B cell (primary cell): Measurements from ENCODE around the gene NUMB. TPM values are rescaled to one million over a fixed set of nuclear protein-coding genes. Genes with fewer than 3 reads are reported as not detected.
"Not testable (repeated sequence)": the region's sequence is repeated elsewhere in the genome, so short reads cannot be mapped to it uniquely, and the experiment has no call there.

Experiments
- ATAC-seq: fragments of 200-7000 bp; cut with Tn5 transposase; one replicate; pipeline ENCODE4 v1.10.0; 2021; ENCODE audit warnings: low read depth, mild to moderate bottlenecking, moderate number of reproducible peaks, moderate library complexity
- CTCF ChIA-PET: fragments of 350-600 bp; sonication (Branson Sonifier 250); formaldehyde crosslinking; loops from one replicate; lab custom pipeline; 2021; ENCODE audit warnings: antibody characterized with exemption, inconsistent platforms; lab: Charles Lee
- POLR2A ChIA-PET: fragments of 350-600 bp; sonication (Branson Sonifier 250); formaldehyde crosslinking; loops from one replicate; lab custom pipeline; 2021; ENCODE audit warnings: antibody characterized with exemption; lab: Charles Lee
- DNase-seq: peaks from one replicate; pipeline ENCODE4 v3.0.0; 2013
- H2AFZ ChIP-seq: 2 replicates; pipeline ENCODE4 v1.6.1; 2012; ENCODE audit warnings: mild to moderate bottlenecking, low read depth, low read length; ENCODE audit not compliant: insufficient read depth, poor library complexity, severe bottlenecking
- H3K27ac ChIP-seq, 2 donors: 1 replicate in 1 of 2; 2 replicates in 1 of 2; pipeline ENCODE4 v1.5.1; 2012 to 2013; ENCODE audit warnings: low read length in 2 of 2, mild to moderate bottlenecking in 2 of 2, moderate library complexity in 1 of 2
- H3K27me3 ChIP-seq, 4 experiments: fragments of 200-600 bp in 1 of 4; sonication (generic) in 1 of 4; replicated peaks in 1 of 4; 1 replicate in 2 of 4; 2 replicates in 2 of 4; pipeline versions ENCODE4 v1.6.1 to v1.7.0; 2013 to 2016; ENCODE audit warnings: low read length in 3 of 4, mild to moderate bottlenecking in 2 of 4, mixed read lengths in 1 of 4, moderate library complexity in 1 of 4; ENCODE audit not compliant: insufficient read depth in 4 of 4, control insufficient read depth in 3 of 4; ENCODE audit errors: control extremely low read depth in 1 of 4
- H3K36me3 ChIP-seq, 2 experiments: replicated peaks in 1 of 2; 1 replicate in 1 of 2; 2 replicates in 1 of 2; pipeline versions ENCODE4 v1.6.1 to v1.7.1; 2013; ENCODE audit warnings: low read length in 1 of 2; ENCODE audit not compliant: insufficient read depth in 2 of 2, control insufficient read depth in 1 of 2; ENCODE audit errors: control extremely low read depth in 1 of 2, extremely low read depth in 1 of 2
- H3K4me1 ChIP-seq, 2 donors: fragments of 200-600 bp in 1 of 2; sonication (generic) in 1 of 2; 1 replicate in 1 of 2; 2 replicates in 1 of 2; pipeline versions ENCODE4 v1.5.1 to v1.6.1; 2013 to 2017; ENCODE audit warnings: low read length in 2 of 2; ENCODE audit not compliant: control insufficient read depth in 2 of 2, insufficient read depth in 2 of 2
- H3K4me2 ChIP-seq: replicated peaks from 2 replicates; pipeline ENCODE3; 2012; ENCODE audit warnings: mild to moderate bottlenecking, low read depth, low read length; ENCODE audit not compliant: poor library complexity, severe bottlenecking
- H3K4me3 ChIP-seq, 5 experiments: fragments of 200-600 bp in 1 of 5; sonication (generic) in 1 of 5; 1 replicate in 3 of 5; 2 replicates in 2 of 5; pipeline versions ENCODE4 v1.5.1 to v1.7.0; 2011 to 2016; ENCODE audit warnings: low read length in 4 of 5, mild to moderate bottlenecking in 4 of 5, low read depth in 2 of 5, control low read depth in 1 of 5, moderate library complexity in 1 of 5; ENCODE audit not compliant: insufficient read depth in 1 of 5; ENCODE audit errors: control extremely low read depth in 1 of 5, extremely low read depth in 1 of 5
- H3K79me2 ChIP-seq: fragments of 200-600 bp; sonication (generic); one replicate; pipeline ENCODE4 v1.6.0; 2016; ENCODE audit warnings: low read length; ENCODE audit not compliant: control insufficient read depth, insufficient read depth
- H3K9ac ChIP-seq: fragments of 200-600 bp; sonication (generic); 2 replicates; pipeline ENCODE4 v1.6.1; 2017; ENCODE audit warnings: mild to moderate bottlenecking, low read length, moderate library complexity
- H3K9me3 ChIP-seq, 3 donors: one replicate each; pipeline versions ENCODE4 v1.6.1 to v1.7.1; 2013; ENCODE audit warnings: low read length in 2 of 3; ENCODE audit not compliant: control insufficient read depth in 2 of 3, insufficient read depth in 1 of 3; ENCODE audit errors: control extremely low read depth in 1 of 3
- H4K20me1 ChIP-seq: 2 replicates; pipeline ENCODE4 v1.6.0; 2012; ENCODE audit warnings: mild to moderate bottlenecking, low read length; ENCODE audit not compliant: insufficient read depth, control insufficient read depth, poor library complexity, severe bottlenecking
- H3K27ac Mint-ChIP-seq: one replicate; pipeline ENCODE4 v1.8.0; 2021; ENCODE audit warnings: mixed read lengths
- H3K27me3 Mint-ChIP-seq: one replicate; pipeline ENCODE4 v1.8.0; 2021; ENCODE audit warnings: mixed read lengths
- H3K4me1 Mint-ChIP-seq: one replicate; pipeline ENCODE4 v1.8.0; 2021; ENCODE audit warnings: mixed read lengths
- H3K4me3 Mint-ChIP-seq: one replicate; pipeline ENCODE4 v1.8.0; 2021; ENCODE audit warnings: mixed read lengths
- H3K9me3 Mint-ChIP-seq: one replicate; pipeline ENCODE4 v1.8.0; 2022; ENCODE audit warnings: mixed read lengths; ENCODE audit not compliant: insufficient read depth
- EZH2 ChIP-seq: IDR thresholded peaks from 2 replicates; pipeline ENCODE4 v1.6.1; 2012; ENCODE audit warnings: borderline replicate concordance, low read depth, mild to moderate bottlenecking, moderate library complexity, low read length; ENCODE audit not compliant: insufficient read depth, poor library complexity, severe bottlenecking
- WGBS: methylation state at CpG from one replicate; pipeline ENCODE4 v1.1.5; 2013; ENCODE audit warnings: missing lambda C conversion rate; ENCODE audit not compliant: insufficient coverage; 5-methylcytosine and 5-hydroxymethylcytosine counted together
- intact Hi-C: fragments of 100-400 bp; cut with micrococcal nuclease; formaldehyde crosslinking; loops from one replicate; pipeline ENCODE4 v1.10.0; 2022
- polyA plus RNA-seq: library from polyadenylated mRNA; depleted of rRNA; stranded (reverse); fragments of >200 nt; gene quantifications from 2 replicates; pipeline ENCODE4 v1.2.3, GENCODE V29; 2012
- total RNA-seq, 2 donors: library from RNA; stranded (reverse); fragments of 120-200 nt in 1 of 2; gene quantifications; 1 replicate in 1 of 2; 2 replicates in 1 of 2; pipeline versions ENCODE4 v1.2.3 to v1.2.4, GENCODE V29; 2013 to 2022
- TF ChIP-seq, protein P1 (sequence below): fragments of 200-600 bp; IDR thresholded peaks from one replicate; pipeline ENCODE4 v1.8.0; 2022; ENCODE audit warnings: antibody characterized with exemption, mild to moderate bottlenecking

The NUMB gene
- total and polyA plus RNA-seq, 2 donors (not counting 1 experiment from before 2014, with no cell fraction given), result 63.4 to 102 TPM

DNA sequence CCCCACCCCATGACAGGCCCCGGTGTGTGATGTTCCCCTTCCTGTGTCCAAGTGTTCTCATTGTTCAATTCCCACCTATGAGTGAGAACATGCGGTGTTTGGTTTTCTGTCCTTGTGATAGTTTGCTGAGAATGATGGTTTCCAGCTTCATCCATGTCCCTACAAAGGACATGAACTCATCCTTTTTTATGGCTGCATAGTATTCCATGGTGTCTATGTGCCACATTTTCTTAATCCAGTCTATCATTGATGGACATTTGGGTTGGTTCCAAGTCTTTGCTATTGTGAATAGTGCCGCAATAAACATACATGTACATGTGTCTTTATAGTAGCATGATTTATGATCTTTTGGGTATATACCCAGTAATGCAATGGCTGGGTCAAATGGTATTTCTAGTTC lies 52.1 kb downstream of the NUMB start:
- Histone ChIP-seq H3K79me2 (peaks cover 35% of the 10 kb centered on the region), H3K36me3 (peaks cover 10 to 11% of the 10 kb centered on the region in 2 experiments), H3K4me1 (peaks cover 18 to 21% of the 10 kb centered on the region in 2 donors)
- no CpG with 5 or more reads among the region's 3 CpGs for WGBS
- H3K4me3 Mint-ChIP-seq, ATAC-seq, POLR2A ChIA-PET, H4K20me1 ChIP-seq, H3K27me3 Mint-ChIP-seq, H2AFZ ChIP-seq, H3K9me3 Mint-ChIP-seq, CTCF ChIA-PET, H3K27me3 ChIP-seq, H3K9me3 ChIP-seq, H3K4me2 ChIP-seq, H3K9ac ChIP-seq, DNase-seq, H3K4me3 ChIP-seq, H3K27ac ChIP-seq, intact Hi-C loops: not testable (repeated sequence)
- peaks cover 39% of the 10 kb centered on the region for H3K4me1 Mint-ChIP-seq
- peak overlapping the region; percentile 46 for H3K27ac Mint-ChIP-seq

DNA sequence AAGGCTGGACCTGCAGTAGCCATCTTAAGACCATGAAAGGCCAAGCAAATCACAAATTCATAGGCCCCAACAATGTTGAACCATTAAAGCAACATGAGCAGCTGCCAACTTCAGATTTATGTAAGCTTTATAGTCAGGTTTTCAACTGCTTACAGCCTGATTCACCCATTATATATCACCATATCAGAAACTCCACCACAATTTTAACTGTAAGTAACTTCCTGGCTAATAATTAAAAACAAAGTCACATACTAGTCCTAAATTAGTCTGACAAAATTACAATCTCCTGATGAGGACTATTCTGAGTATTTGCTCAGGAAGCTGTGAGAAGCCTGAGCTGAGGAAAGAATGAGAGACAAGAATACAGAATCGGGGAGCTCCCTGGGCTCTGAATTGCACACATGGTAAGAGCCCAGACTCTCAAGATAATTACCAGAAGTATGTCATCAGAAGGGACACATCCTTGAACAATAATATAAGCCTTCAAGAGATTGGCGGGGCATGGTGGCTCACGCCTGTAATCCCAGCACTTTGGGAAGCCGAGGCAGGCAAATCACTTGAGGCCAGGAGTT lies 55.1 kb downstream of the NUMB start:
- peaks cover 32 to 44% of the 10 kb centered on the region in 2 donors for H3K4me1 ChIP-seq
- peaks cover 7% of the 10 kb centered on the region for H4K20me1 ChIP-seq
- ChIA-PET POLR2A (interaction anchor here (0.6 kb wide), 1 partner anchor 8 kb away, joined by 3 read pairs; no protein-coding TSS in a partner anchor), CTCF (interaction anchor here (1.5 to 4.6 kb wide), 3 partner anchors 54 to 108 kb away, joined by 5 to 24 read pairs (median 7); no protein-coding TSS in a partner anchor)
- Mint-ChIP-seq H3K4me1 (peaks cover 50% of the 10 kb centered on the region), H3K9me3 (peaks cover 5% of the 10 kb centered on the region), H3K4me3 (no peak overlapping the region), H3K27me3 (no peaks in the 10 kb centered on the region), H3K27ac (peak overlapping the region; percentile 89)
- H3K27me3 ChIP-seq, result no peaks in the 10 kb centered on the region
- WGBS, result 90% methylated on average over 4 of the region's 4 CpGs
- no peak for ATAC-seq
- TF ChIP-seq EZH2, result no peak
- TF ChIP-seq, protein P1, sequence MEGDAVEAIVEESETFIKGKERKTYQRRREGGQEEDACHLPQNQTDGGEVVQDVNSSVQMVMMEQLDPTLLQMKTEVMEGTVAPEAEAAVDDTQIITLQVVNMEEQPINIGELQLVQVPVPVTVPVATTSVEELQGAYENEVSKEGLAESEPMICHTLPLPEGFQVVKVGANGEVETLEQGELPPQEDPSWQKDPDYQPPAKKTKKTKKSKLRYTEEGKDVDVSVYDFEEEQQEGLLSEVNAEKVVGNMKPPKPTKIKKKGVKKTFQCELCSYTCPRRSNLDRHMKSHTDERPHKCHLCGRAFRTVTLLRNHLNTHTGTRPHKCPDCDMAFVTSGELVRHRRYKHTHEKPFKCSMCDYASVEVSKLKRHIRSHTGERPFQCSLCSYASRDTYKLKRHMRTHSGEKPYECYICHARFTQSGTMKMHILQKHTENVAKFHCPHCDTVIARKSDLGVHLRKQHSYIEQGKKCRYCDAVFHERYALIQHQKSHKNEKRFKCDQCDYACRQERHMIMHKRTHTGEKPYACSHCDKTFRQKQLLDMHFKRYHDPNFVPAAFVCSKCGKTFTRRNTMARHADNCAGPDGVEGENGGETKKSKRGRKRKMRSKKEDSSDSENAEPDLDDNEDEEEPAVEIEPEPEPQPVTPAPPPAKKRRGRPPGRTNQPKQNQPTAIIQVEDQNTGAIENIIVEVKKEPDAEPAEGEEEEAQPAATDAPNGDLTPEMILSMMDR, result no peak
- peaks cover 0 to 5% of the 10 kb centered on the region in 2 experiments for H3K36me3 ChIP-seq
- no peak for DNase-seq
- no peak overlapping the region for H3K4me3 ChIP-seq
- no peak overlapping the region for H3K9ac ChIP-seq
- peaks cover 0 to 8% (median 7%) of the 10 kb centered on the region in 3 donors for H3K9me3 ChIP-seq
- intact Hi-C loops, result loop anchor here (5.0 kb wide), 1 partner anchor 54 kb away; the partner anchor contains the start of gene NUMB
- H3K27ac ChIP-seq, result peak overlapping the region; percentile 70 to 78
- peaks cover 51% of the 10 kb centered on the region for H3K79me2 ChIP-seq
- peak overlapping the region; percentile 24 for H3K4me2 ChIP-seq
- no peak overlapping the region for H2AFZ ChIP-seq
